GM19240 (cell line): ENCODE data around the gene TYRP1.

Experiments used
- DNase-seq: peaks from one replicate; pipeline ENCODE4 v3.0.0; 2011; ENCODE audit warnings: low spot score; ENCODE audit not compliant: insufficient read length

The TYRP1 gene

GRCh38 chr9:12697719-12698118 lies 4.5 kb downstream of the TYRP1 start:
- DNase-seq: no peak

GRCh38 chr9:12698266-12698665 lies 5.1 kb downstream of the TYRP1 start:
- no peak for DNase-seq

GRCh38 chr9:12698986-12699385 lies 5.8 kb downstream of the TYRP1 start:
- no peak for DNase-seq

- no peak for DNase-seq
Observed at GRCh38 chr9:12699529-12699928, 6.3 kb downstream of the TYRP1 start.

GRCh38 chr9:12701126-12701525 lies 7.9 kb downstream of the TYRP1 start:
- no peak for DNase-seq

GRCh38 chr9:12702160-12702758 lies 9.1 kb downstream of the TYRP1 start:
- DNase-seq: no peak

GRCh38 chr9:12703996-12704395 lies 10.8 kb downstream of the TYRP1 start:
- DNase-seq: no peak

- DNase-seq: no peak
Observed at GRCh38 chr9:12705738-12706391, 12.7 kb downstream of the TYRP1 start.

- no peak for DNase-seq
Observed at GRCh38 chr9:12708562-12709298, 15.5 kb downstream of the TYRP1 start.

GRCh38 chr9:12712532-12712931 lies 19.3 kb downstream of the TYRP1 start:
- DNase-seq: no peak

GRCh38 chr9:12715268-12715667 lies 22.1 kb downstream of the TYRP1 start:
- DNase-seq: no peak

GRCh38 chr9:12716823-12717600 lies 23.8 kb downstream of the TYRP1 start:
- no peak for DNase-seq

- DNase-seq: no peak
Observed at GRCh38 chr9:12717907-12718306, 24.7 kb downstream of the TYRP1 start.

GRCh38 chr9:12718482-12719026 lies 25.4 kb downstream of the TYRP1 start:
- no peak for DNase-seq

- no peak for DNase-seq
Observed at GRCh38 chr9:12719431-12719830, 26.2 kb downstream of the TYRP1 start.

- no peak for DNase-seq
Observed at GRCh38 chr9:12720551-12720950, 27.4 kb downstream of the TYRP1 start.

- DNase-seq: no peak
Observed at GRCh38 chr9:12722131-12722530, 28.9 kb downstream of the TYRP1 start.

GRCh38 chr9:12723409-12724028 lies 30.3 kb downstream of the TYRP1 start:
- DNase-seq: no peak

- no peak for DNase-seq
Observed at GRCh38 chr9:12726795-12727194, 33.6 kb downstream of the TYRP1 start.

GRCh38 chr9:12730198-12730597 lies 37.0 kb downstream of the TYRP1 start:
- no peak for DNase-seq

GRCh38 chr9:12730927-12731326 lies 37.7 kb downstream of the TYRP1 start:
- no peak for DNase-seq
